ENCODE results near the gene SLC12A3.

Gene SLC12A3

GRCh38 chr16:56879276-56879675 lies 14.3 kb downstream of the SLC12A3 start:
- Histone ChIP-seq H3K27me3 (replicated peaks; ENCODE audit: control insufficient read depth, insufficient read depth, low read length) (no peaks in the 10 kb centered on the region; the same call in 1 of the 2 replicates), H3K36me3 (ENCODE audit: control insufficient read depth, insufficient read depth, low read length) (no peaks in the 10 kb centered on the region), H3K4me3 (replicated peaks; ENCODE audit: low read depth, low read length) (no peak overlapping the region)
- no peak for DNase-seq (ENCODE audit: extremely low read depth, insufficient read length)
- no peak for TF ChIP-seq CTCF (IDR thresholded peaks at IDR 0.05; ENCODE audit: insufficient read depth, low read length, poor library complexity, severe bottlenecking)

DNA sequence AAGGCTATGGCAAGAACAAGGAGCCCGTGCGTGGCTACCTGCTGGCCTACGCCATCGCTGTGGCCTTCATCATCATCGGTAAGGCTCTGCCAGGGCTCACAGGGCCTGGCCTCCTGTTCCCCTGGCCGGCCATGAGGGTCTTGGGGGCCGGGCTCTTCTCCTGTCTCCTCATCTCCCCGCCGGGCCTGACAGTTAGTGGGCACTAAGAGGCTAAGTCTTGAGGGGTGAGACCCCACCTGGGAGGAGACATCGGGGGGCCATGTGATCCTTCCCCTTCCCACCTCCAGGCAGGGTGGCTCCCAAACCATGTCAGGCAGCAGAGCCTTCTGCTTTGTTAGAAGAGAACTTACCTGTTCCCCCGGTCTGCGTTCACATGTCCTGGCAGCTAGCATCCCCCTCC lies 15.2 kb downstream of the SLC12A3 start:
- no peak for TF ChIP-seq CTCF (IDR thresholded peaks at IDR 0.05; ENCODE audit: insufficient read depth, low read length, poor library complexity, severe bottlenecking)
- DNase-seq (ENCODE audit: extremely low read depth, insufficient read length), result no peak
- no peak overlapping the region for H3K4me3 ChIP-seq (replicated peaks; ENCODE audit: low read depth, low read length)
- no peaks in the 10 kb centered on the region; the same call in 1 of the 2 replicates for H3K27me3 ChIP-seq (replicated peaks; ENCODE audit: control insufficient read depth, insufficient read depth, low read length)
- H3K36me3 ChIP-seq (ENCODE audit: control insufficient read depth, insufficient read depth, low read length), result no peaks in the 10 kb centered on the region

DNA sequence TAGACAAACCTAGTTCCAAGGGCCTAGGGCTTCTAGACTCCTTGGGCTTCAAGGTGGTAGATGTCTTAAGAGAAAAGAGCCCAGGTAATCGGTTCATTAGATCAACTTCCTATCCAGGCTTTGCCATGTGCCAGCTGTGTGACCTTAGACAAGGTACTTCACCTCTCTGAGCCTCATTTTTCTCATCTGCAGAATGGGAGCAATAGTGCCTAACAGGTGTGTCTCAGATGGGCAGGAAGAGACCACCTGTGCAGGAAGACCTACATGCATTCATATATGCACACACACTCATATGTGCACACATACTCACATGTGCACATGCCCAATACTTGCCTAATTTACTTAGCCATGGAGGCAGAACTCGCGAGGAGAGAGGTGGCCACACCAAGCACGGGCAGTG lies 15.7 kb downstream of the SLC12A3 start:
- no peaks in the 10 kb centered on the region; the same call in 1 of the 2 replicates for H3K27me3 ChIP-seq (replicated peaks; ENCODE audit: control insufficient read depth, insufficient read depth, low read length)
- no peaks in the 10 kb centered on the region for H3K36me3 ChIP-seq (ENCODE audit: control insufficient read depth, insufficient read depth, low read length)
- no peak overlapping the region for H3K4me3 ChIP-seq (replicated peaks; ENCODE audit: low read depth, low read length)
- no peak for DNase-seq (ENCODE audit: extremely low read depth, insufficient read length)
- TF ChIP-seq CTCF (IDR thresholded peaks at IDR 0.05; ENCODE audit: insufficient read depth, low read length, poor library complexity, severe bottlenecking), result no peak

- no peak for TF ChIP-seq CTCF (IDR thresholded peaks at IDR 0.05; ENCODE audit: insufficient read depth, low read length, poor library complexity, severe bottlenecking)
- DNase-seq (ENCODE audit: extremely low read depth, insufficient read length), result no peak
- Histone ChIP-seq H3K4me3 (replicated peaks; ENCODE audit: low read depth, low read length) (no peak overlapping the region), H3K36me3 (ENCODE audit: control insufficient read depth, insufficient read depth, low read length) (no peaks in the 10 kb centered on the region), H3K27me3 (replicated peaks; ENCODE audit: control insufficient read depth, insufficient read depth, low read length) (no peaks in the 10 kb centered on the region; the same call in 1 of the 2 replicates)
Measured at GRCh38 chr16:56882077-56882800, 17.2 kb downstream of the SLC12A3 start.

GRCh38 chr16:56883586-56883985 lies 18.6 kb downstream of the SLC12A3 start:
- H3K27me3 ChIP-seq (replicated peaks; ENCODE audit: control insufficient read depth, insufficient read depth, low read length), result no peaks in the 10 kb centered on the region; the same call in 1 of the 2 replicates
- no peaks in the 10 kb centered on the region for H3K36me3 ChIP-seq (ENCODE audit: control insufficient read depth, insufficient read depth, low read length)
- no peak for TF ChIP-seq CTCF (IDR thresholded peaks at IDR 0.05; ENCODE audit: insufficient read depth, low read length, poor library complexity, severe bottlenecking)
- DNase-seq (ENCODE audit: extremely low read depth, insufficient read length), result no peak
- H3K4me3 ChIP-seq (replicated peaks; ENCODE audit: low read depth, low read length), result no peak overlapping the region
